Nucleus accumbens (tissue), 56 donors: ENCODE results near the gene PRAMEF1.
"Not testable (repeated sequence)": the region's sequence is repeated elsewhere in the genome, so short reads cannot be mapped to it uniquely, and the experiment has no call there.

Source experiments
- DNase-seq, 56 donors: peaks; one replicate each; lab custom pipeline; 2025; lab: John Stamatoyannopoulos, UW

The PRAMEF1 gene

GRCh38 chr1:12774801-12775345 is 16.3 kb upstream of the PRAMEF1 start:
- DNase-seq, result no peak

DNA sequence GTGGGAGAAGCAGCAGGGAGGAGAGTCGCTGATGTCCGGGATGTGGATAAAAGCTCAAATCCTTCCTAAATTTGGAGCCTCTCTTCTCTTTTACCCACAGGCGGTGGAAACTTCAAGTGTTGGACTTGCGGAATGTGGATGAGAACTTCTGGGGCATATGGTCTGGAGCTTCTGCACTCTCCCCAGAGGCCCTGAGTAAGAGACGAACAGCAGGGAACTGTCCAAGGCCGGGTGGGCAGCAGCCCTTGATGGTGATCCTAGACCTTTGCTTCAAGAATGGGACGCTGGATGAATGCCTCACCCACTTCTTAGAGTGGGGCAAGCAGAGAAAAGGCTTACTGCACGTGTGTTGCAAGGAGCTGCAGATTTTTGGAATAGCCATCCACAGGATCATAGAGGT is 15.8 kb upstream of the PRAMEF1 start:
- no peak for DNase-seq

GRCh38 chr1:12776801-12777557 is 14.2 kb upstream of the PRAMEF1 start:
- DNase-seq, result no peak

GRCh38 chr1:12778061-12778460 is 13.1 kb upstream of the PRAMEF1 start:
- no peak for DNase-seq

GRCh38 chr1:12778907-12779306 is 12.3 kb upstream of the PRAMEF1 start:
- no peak for DNase-seq

DNA sequence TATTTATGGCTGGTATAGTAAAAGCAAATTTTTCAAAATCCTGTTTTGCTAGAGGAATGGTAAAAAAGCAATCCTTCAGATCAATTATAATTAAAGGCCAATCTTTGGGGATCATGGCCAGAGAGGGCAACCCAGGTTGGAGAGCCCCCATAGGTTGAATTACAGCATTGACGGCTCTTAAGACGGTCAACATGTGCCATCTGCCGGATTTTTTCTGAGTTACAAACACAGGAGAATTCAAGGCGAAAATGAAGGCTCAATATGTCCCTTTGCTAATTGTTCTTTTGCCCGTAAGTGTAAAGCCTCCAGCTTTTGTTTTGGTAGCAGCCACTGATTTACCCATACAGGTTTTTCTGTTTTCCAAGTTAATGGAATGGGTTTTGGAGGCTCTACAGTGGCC is 9.7 kb upstream of the PRAMEF1 start:
- not testable (repeated sequence) for DNase-seq

GRCh38 chr1:12783783-12784182 is 7.4 kb upstream of the PRAMEF1 start:
- not testable (repeated sequence) for DNase-seq

DNA sequence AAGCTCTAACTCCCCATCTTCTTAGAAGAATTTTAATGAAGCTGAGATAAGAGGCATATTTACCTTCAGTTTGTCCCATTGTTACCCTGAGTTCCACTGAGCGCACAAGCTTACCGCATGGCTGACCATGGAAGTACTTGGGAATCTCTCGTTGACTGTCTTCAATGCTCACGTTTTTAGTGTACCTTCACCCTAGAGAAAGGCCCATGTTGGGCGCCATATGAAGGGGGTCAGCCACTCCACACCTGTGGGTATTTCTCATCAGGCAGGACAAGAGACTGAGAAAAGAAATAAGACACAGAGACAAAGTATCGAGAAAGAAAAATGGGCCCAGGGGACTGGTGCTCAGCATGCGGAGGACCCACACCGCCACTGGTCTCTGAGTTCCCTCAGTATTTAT is 6.5 kb upstream of the PRAMEF1 start:
- not testable (repeated sequence) for DNase-seq

- no peak for DNase-seq
These were observed 7.7 kb downstream of the PRAMEF1 start for GRCh38 chr1:12798911-12799310.

- no peak for DNase-seq
These were observed 8.5 kb downstream of the PRAMEF1 start for GRCh38 chr1:12799730-12800129.

DNA sequence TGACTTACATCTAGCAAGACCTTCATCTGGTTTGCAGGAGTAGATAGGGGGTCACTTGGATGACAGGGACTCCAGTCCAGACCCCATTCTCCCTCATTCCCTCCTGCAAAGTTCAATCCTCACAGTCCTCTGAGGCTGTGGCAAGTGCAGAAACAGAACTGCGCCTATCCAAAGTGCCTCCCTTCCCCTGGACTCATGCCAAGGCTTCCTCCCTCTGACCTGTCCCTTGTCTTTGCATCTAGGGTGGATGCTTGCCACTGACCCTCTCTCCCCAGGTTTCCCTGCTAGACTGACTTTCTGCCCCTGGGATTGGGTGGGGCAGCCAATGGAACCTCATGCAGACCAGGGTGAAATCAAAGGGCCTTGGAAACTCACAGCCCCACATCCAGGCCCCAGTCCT is 18.7 kb downstream of the PRAMEF1 start:
- DNase-seq, result no peak

GRCh38 chr1:12810691-12811408 is 19.7 kb downstream of the PRAMEF1 start:
- DNase-seq, result no peak

DNA sequence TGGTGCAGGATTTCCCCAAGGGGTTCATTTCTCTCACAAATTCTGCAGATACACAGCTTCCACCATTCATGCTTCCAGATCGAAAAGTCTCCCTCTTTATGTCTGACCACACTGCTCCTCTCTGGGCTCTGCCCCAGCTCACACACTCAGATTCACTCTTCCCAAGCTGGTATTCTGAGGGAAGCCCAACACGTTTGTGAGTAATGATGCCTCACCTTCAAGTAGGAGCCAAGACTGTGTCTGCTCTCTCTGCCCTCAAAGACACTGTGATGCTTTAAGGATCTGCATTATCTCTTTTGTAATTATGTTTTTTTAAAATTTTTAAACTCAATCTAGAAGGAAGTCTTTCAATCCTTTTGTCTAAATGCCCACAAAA is 20.2 kb downstream of the PRAMEF1 start:
- no peak for DNase-seq

- not testable (repeated sequence) for DNase-seq
These were observed 27.9 kb downstream of the PRAMEF1 start for GRCh38 chr1:12819061-12819460.

DNA sequence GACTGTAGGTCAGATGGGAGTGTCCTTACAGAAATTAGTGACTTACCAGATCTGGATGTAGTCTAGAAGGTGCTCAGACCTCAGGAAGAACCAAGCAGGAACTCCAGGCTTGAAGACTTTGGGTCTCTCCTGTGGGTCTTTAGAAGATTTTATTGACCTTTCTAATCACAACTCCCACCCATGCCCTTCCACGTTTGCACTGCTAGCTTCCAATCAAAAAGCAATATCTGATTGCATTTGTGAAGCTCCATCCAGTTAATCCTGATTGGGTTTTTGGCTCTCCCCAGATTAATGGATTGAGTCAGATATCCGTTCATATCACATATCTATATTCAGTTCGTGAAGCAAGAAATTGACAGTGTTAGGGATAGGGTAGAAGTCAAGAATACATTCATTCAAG is 40.1 kb downstream of the PRAMEF1 start, which contains the start of gene PRAMEF11:
PRAMEF11 (minus strand) TSS at position 101 of the 400 bp plus-strand sequence. CDS start 2,621 bp downstream, outside the sequence.
- not testable (repeated sequence) for DNase-seq

GRCh38 chr1:12833251-12833650 is 42.1 kb downstream of the PRAMEF1 start:
- not testable (repeated sequence) for DNase-seq
